ENCODE data around the gene SRGAP1.
"Not testable (repeated sequence)": the region's sequence is repeated elsewhere in the genome, so short reads cannot be mapped to it uniquely, and the experiment has no call there.

SRGAP1 gene

DNA sequence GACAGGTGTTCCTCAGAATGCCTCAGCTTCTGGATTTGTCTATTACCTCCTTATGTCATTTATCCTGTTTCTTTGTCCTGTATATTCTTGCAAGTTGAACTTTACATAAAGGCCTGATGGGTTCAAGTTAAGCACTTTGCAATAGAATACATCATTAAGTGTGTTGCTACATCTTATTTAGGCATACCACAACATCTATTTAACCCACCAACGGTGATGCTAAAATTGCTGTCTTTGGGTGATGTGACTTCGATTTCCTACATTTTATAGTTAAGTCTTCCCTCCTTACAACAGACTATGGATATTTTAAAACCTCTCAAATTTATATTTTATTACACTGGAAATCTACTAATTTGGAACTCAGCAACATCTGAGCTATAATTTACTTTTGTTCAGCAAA lies 206.6 kb downstream of the SRGAP1 start:
- no peak for DNase-seq (ENCODE audit: low read depth in 2 of 2)

- no peak for DNase-seq (ENCODE audit: low read depth in 2 of 2)
Measured at GRCh38 chr12:64053117-64053516, 208.6 kb downstream of the SRGAP1 start.

GRCh38 chr12:64054079-64054520 lies 209.6 kb downstream of the SRGAP1 start:
- DNase-seq (ENCODE audit: low read depth in 2 of 2) = no peak

- DNase-seq (ENCODE audit: low read depth in 2 of 2) = no peak
Measured at GRCh38 chr12:64056741-64057140, 212.2 kb downstream of the SRGAP1 start.

GRCh38 chr12:64057706-64058105 lies 213.2 kb downstream of the SRGAP1 start:
- DNase-seq (ENCODE audit: low read depth in 2 of 2) = no peak

GRCh38 chr12:64058541-64059265 lies 214.2 kb downstream of the SRGAP1 start:
- no peak for DNase-seq (ENCODE audit: low read depth in 2 of 2)

DNA sequence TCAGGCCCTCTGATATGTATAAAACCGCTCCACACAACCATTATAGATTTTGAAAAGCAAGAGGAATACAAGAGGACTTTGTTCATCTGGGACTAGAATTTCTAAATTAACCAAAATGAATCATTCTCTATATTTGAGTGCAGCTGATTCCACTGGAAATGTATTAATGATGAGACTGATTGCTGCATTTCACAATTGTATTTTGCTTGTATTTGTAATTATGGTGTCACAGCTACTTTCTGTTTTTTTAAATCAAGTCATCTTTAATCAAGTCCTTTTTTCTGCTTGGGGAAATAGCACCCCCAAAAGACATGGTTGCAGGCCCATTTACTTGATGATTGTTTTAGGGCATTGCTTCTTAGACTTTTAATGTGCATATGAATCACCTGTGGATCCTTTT lies 215.2 kb downstream of the SRGAP1 start:
- no peak for DNase-seq (ENCODE audit: low read depth in 2 of 2)

DNA sequence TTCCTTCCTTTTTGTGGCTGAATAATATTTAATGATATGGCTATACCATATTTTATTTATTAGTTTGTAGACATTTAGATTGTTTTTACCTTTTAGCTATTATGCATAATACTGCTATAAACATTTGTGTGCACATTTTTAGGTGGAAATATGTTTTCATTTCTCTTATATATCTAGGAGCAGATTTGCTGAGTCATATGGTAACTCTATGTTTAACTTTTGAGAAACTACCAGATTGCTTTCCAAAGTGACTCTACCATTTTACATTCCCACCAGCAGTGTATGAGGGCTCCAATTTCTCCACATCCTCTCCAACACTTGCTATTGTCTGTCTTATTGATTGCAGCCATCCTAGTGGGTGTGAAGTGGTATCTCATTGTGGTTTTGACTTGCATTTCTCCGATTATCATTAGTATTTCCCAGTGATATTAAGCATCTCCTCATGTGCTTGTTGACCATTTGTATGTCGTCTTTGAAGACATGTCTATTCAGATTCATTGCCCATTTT lies 217.4 kb downstream of the SRGAP1 start:
- DNase-seq (ENCODE audit: low read depth in 2 of 2) = no peak

DNA sequence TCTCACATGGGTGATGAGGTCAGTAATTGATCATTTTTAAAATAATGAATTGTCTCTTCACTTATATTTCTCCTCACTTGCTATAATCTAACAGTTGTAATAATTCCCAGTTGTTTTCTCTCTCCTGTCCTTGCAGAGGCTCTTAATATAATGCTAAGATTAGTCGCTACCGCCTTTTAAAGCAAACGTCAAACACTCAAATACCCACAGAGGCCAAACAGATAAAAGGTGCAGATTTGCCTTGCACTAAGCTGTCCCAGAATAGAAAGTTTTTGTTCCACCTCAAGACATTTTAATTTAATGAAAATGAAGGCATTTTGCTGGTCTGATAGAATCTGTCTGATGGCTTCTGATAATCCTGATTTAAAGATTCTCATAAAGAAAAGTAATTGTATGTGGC lies 218.6 kb downstream of the SRGAP1 start:
- DNase-seq (ENCODE audit: low read depth in 2 of 2) = no peak

GRCh38 chr12:64064240-64064639 lies 219.7 kb downstream of the SRGAP1 start:
- DNase-seq (ENCODE audit: low read depth in 2 of 2) = no peak

DNA sequence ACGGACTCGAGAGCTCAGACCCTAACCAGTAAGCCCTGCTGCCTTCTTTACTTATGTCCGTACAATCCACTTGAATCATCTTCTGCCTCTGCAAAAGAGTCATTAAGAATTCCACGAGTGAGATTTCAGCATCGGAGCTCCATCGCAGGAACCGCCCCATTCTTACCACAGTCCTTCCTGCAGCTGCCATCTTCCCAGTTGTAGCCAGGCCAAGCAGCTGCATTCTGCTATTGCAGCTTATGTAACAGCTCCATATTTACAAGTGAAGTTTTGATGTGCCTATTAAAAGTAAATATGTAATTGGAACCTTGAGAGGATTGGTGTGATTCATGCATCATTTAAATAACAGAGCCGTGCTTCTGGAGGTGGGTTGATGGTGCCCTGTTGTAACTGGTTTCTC lies 220.2 kb downstream of the SRGAP1 start:
- no peak for DNase-seq (ENCODE audit: low read depth in 2 of 2)

- DNase-seq (ENCODE audit: low read depth in 2 of 2) = no peak
Measured at GRCh38 chr12:64065881-64066451, 221.5 kb downstream of the SRGAP1 start.

- DNase-seq (ENCODE audit: low read depth in 2 of 2) = no peak
Measured at GRCh38 chr12:64066776-64067175, 222.3 kb downstream of the SRGAP1 start.

GRCh38 chr12:64070454-64070853 lies 226.0 kb downstream of the SRGAP1 start:
- no peak for DNase-seq (ENCODE audit: low read depth in 2 of 2)

DNA sequence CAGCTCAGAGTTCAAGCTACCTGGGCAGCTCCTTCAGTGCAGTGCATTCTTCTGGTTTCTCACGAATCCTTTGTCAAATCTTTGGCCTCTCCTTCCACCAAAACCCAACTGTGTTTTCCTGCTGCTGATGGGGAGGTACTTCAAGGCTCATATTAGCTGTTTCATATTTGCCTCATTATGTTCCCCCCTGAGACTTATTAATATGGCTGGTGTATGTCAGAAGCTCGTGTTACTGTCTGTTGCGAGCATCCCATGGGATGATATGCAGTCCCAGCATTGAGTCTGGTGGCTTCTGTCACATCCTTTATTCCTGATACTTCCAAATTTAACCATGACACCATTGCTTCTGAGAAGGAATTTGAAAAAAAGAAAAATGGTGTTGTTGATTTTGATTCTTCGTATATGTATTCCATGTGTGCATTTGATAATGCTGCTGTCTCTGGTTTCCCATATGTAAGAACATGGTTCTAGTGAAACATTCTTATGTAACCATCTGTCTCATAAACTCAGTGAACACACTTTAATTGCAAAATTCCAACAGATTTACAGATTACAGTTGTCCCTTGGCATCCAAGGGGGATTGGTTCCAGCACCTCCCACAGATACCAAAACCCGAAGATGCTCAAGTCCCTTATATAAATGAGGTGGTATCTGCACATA lies 228.5 kb downstream of the SRGAP1 start:
- no peak for DNase-seq (ENCODE audit: low read depth in 2 of 2)

DNA sequence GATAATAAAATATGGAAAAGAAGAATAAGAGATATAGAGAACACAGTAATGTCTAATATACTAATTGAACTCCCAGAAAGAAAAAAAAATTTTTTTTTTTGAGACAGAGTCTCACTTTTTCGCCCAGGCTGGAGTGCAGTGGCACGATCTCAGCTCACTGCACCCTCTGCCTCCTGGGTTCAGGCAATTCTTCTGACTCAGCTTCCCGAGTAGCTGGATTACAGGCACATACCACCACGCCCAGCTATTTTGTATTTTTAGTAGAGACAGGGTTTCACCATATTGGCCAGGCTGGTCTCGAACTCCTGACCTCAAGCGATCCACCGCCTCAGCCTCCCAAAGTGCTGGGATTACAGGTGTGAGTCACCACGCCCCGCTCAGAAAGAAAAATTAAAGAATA lies 232.1 kb downstream of the SRGAP1 start:
- DNase-seq (ENCODE audit: low read depth in 2 of 2) = not testable (repeated sequence)

GRCh38 chr12:64077922-64078321 lies 233.4 kb downstream of the SRGAP1 start:
- DNase-seq (ENCODE audit: low read depth in 2 of 2) = no peak

GRCh38 chr12:64080319-64081007 lies 236.0 kb downstream of the SRGAP1 start:
- no peak for DNase-seq (ENCODE audit: low read depth in 2 of 2)

GRCh38 chr12:64081008-64081404 lies 236.5 kb downstream of the SRGAP1 start:
- DNase-seq (ENCODE audit: low read depth in 2 of 2) = no peak

DNA sequence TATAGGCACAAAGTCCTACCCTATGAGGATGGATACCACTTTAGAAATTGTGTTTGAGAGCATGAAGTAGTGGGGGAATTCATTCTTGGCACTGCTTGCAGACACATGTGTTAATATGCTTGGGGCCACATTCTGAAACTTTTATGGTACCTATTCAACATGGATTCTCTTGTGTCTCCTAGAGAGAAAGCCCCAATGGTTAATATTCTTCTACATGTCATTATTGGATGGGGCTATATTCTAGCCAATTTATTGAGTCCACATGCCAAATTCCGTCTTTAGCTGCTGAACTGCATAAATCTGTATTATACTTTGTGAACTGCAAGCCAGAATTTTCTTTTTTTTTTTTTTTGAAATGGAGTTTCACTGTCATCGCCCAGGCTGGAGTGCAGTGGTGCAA lies 237.6 kb downstream of the SRGAP1 start:
- DNase-seq (ENCODE audit: low read depth in 2 of 2) = no peak

DNA sequence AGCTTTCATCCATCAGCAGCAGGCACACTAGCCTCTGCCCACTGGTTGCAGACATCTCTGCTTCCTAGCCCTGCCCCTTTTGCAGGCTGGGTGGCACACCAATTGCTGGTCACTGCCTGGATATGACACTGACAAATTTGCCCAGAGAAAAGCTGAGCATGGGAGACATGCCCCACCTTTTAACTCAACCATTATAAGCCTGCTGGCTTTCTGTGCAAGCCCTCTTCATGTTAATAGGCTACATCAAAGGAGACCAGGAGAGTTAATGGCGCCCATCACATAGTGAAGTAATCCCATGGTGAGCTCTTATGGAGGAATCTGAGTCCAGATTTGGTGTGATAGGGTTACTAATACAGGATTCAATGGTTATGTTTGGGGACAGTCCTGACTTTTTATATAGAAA lies 238.4 kb downstream of the SRGAP1 start:
- no peak for DNase-seq (ENCODE audit: low read depth in 2 of 2)
